Measurements from ENCODE around the gene TRAF2. TPM values are rescaled to one million over a fixed set of nuclear protein-coding genes. Genes with fewer than 3 reads are reported as not detected.

TRAF2 gene
- total and polyA plus RNA-seq, 2 of the 13 experiments (the other 11 are each of a cell fraction or from before 2014, with no cell fraction given): 12.4 to 13.6 TPM

DNA sequence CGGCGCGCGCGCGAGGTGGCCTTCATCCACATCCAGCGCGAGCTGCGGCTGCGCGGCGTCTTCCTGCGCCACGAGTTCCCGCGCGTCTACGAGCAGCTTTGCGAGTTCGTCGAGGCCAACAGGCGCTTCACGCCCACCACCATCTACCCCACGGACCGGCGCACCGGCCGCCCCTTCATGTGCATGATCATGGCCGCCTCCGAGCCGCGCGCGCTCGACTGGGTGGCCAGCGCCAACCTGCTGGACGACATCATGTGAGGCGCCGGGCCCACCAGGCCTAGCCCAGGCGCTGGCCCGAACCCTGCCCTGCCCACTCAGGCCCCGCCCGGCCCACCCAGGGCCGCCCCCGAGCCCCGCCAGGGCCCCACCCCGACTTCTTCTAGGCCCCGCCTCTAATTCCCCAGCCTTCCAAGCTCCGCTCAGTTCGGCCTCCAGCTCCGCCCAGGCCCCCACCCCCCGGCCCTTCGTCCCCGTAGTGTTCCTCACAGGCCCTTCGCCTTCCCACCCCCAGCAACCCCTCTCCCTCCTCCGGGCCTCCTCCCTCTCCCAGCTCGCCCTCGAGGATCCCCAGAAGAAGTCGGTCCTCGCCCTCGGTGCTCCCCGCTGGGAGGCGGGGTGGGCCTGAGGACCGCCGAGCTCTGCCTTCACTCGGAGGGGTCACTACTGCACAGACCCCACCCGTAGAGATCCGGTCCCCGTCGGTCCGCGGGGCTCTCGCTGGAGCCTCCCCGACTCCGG, 39.1 kb upstream of the TRAF2 start (continued):
- TF ChIP-seq ZNF264 (CRISPR knock-in tag; IDR thresholded peaks at IDR 0.05) (no peak), GFI1 (CRISPR knock-in tag; IDR thresholded peaks at IDR 0.05; ENCODE audit: borderline replicate concordance) (peak; percentile 66; the same call in 1 of the 2 replicates), ZNF678 (CRISPR knock-in tag; IDR thresholded peaks at IDR 0.05) (no peak), CREM (IDR thresholded peaks at IDR 0.05) (0 out of 2 replicates have a peak, but pooled peaks have one; percentile 27), CREM (CRISPR knock-in tag; IDR thresholded peaks at IDR 0.05) (no peak), FOXC1 (CRISPR knock-in tag; IDR thresholded peaks at IDR 0.05; ENCODE audit: borderline replicate concordance) (no peak), ZNF646 (CRISPR knock-in tag; IDR thresholded peaks at IDR 0.05) (no peak), ZNF432 (CRISPR knock-in tag; IDR thresholded peaks at IDR 0.05; ENCODE audit: borderline replicate concordance) (no peak), ADNP (CRISPR knock-in tag; IDR thresholded peaks at IDR 0.05) (no peak), ARNT2 (CRISPR knock-in tag; IDR thresholded peaks at IDR 0.05; ENCODE audit: low read depth) (no peak; the same call in 1 of the 2 replicates), AGO1 (IDR thresholded peaks at IDR 0.05; ENCODE audit: low read depth, low read length, poor library complexity, severe bottlenecking) (no peak), ZNF343 (CRISPR knock-in tag; IDR thresholded peaks at IDR 0.05) (peak; percentile 20; the same call in 1 of the 2 replicates), SMAD1 (CRISPR knock-in tag; IDR thresholded peaks at IDR 0.05; ENCODE audit: borderline replicate concordance, low read depth) (no peak; the same call in 1 of the 2 replicates), TOE1 (CRISPR knock-in tag; IDR thresholded peaks at IDR 0.05) (no peak), HNRNPK (IDR thresholded peaks at IDR 0.05; ENCODE audit: low read depth, low read length, poor library complexity, severe bottlenecking) (peak; percentile 70), SRF (IDR thresholded peaks at IDR 0.05; ENCODE audit: low read depth, low read length) (no peak), ZSCAN20 (CRISPR knock-in tag; IDR thresholded peaks at IDR 0.05; ENCODE audit: borderline replicate concordance) (no peak), RBAK (CRISPR knock-in tag; IDR thresholded peaks at IDR 0.05) (no peak), ZNF496 (CRISPR knock-in tag; IDR thresholded peaks at IDR 0.05; ENCODE audit: insufficient replicate concordance) (no peak), ZNF589 (CRISPR knock-in tag; conservative IDR thresholded peaks at IDR 0.05) (no peak; the same call in 1 of the 2 replicates), ZNF569 (CRISPR knock-in tag; IDR thresholded peaks at IDR 0.05; ENCODE audit: borderline replicate concordance) (no peak), SCMH1 (CRISPR knock-in tag; IDR thresholded peaks at IDR 0.05; ENCODE audit: borderline replicate concordance) (no peak)
- TF ChIP-seq, protein P1, sequence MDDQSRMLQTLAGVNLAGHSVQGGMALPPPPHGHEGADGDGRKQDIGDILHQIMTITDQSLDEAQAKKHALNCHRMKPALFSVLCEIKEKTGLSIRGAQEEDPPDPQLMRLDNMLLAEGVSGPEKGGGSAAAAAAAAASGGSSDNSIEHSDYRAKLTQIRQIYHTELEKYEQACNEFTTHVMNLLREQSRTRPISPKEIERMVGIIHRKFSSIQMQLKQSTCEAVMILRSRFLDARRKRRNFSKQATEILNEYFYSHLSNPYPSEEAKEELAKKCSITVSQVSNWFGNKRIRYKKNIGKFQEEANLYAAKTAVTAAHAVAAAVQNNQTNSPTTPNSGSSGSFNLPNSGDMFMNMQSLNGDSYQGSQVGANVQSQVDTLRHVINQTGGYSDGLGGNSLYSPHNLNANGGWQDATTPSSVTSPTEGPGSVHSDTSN (CRISPR knock-in tag; IDR thresholded peaks at IDR 0.05; ENCODE audit: borderline replicate concordance): no peak
